HUES64 (cell line): Measurements from ENCODE around the gene FKBP9.

Experiments
- H3K27ac ChIP-seq: 2 replicates; pipeline ENCODE4 v1.7.0; 2013; ENCODE audit warnings: low read depth, low read length, inconsistent platforms
- H3K27me3 ChIP-seq: 2 replicates; pipeline ENCODE4 v1.6.1; 2013; ENCODE audit warnings: mild to moderate bottlenecking, low read length; ENCODE audit not compliant: insufficient read depth
- H3K36me3 ChIP-seq: 2 replicates; pipeline ENCODE4 v1.6.1; 2013; ENCODE audit warnings: mild to moderate bottlenecking, low read length; ENCODE audit not compliant: insufficient read depth
- H3K4me1 ChIP-seq: 2 replicates; pipeline ENCODE4 v1.6.1; 2013; ENCODE audit warnings: mild to moderate bottlenecking, low read length, moderate library complexity; ENCODE audit not compliant: insufficient read depth
- H3K4me3 ChIP-seq: 2 replicates; pipeline ENCODE4 v1.5.1; 2013; ENCODE audit warnings: mild to moderate bottlenecking, low read length, moderate library complexity
- H3K9ac ChIP-seq: 2 replicates; pipeline ENCODE4 v1.6.1; 2013; ENCODE audit warnings: mild to moderate bottlenecking, low read depth, low read length
- H3K9me3 ChIP-seq: 2 replicates; pipeline ENCODE4 v1.6.1; 2013; ENCODE audit warnings: low read depth, low read length; ENCODE audit not compliant: insufficient read depth
- WGBS: fragments of 150-250, 120-280 bp; methylation state at CpG from one replicate; pipeline ENCODE4 v1.1.7; 2013; ENCODE audit warnings: missing lambda C conversion rate; 5-methylcytosine and 5-hydroxymethylcytosine counted together

Gene FKBP9

DNA sequence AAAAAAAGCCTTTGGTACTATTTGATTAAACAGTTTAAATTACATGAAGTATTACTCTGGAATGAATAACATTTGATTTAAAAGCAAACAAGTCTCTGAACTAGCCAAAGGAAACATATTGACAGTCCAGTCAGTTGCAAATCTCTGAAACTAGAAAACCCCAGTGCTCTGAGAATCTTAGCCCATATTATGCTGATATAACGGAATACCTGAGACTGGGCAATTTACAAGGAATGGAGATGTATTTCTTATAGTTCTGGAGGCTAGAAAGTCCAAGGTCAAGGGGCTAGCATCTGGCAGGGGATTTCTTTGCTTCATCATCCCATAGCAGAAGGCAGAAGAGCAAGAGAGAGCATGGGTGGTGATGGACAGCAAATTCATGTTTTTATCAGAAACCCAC, 21.7 kb upstream of the FKBP9 start:
- Histone ChIP-seq H3K27ac (no peak overlapping the region), H3K4me3 (no peak overlapping the region), H3K36me3 (no peaks in the 10 kb centered on the region), H3K4me1 (no peaks in the 10 kb centered on the region), H3K9me3 (no peaks in the 10 kb centered on the region), H3K9ac (no peak overlapping the region), H3K27me3 (peaks cover 93% of the 10 kb centered on the region)
- WGBS, result 100% methylated on average over 1 of the region's 1 CpG

DNA sequence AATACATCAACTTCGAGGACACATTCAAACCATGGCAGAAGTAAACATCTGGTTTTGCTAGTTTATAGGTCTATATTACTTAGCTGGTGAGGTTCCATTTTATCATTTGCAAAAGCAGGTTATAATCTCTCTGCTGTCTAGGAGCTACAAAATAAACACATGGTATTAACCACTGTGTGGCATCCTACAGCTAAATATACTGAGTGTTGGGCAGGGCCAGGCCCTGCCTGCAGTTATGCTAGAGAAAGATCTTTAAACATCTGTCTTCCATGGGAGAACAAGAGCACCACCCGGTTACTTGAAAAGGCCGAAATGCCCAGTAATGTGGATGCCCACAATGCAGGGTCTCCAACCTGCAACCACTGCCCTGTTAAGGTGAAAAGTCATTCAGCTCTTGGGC, 20.6 kb upstream of the FKBP9 start:
- no peak overlapping the region for H3K4me3 ChIP-seq
- H3K9me3 ChIP-seq, result no peaks in the 10 kb centered on the region
- H3K4me1 ChIP-seq, result peaks cover 7% of the 10 kb centered on the region; the same call in 1 of the 2 replicates
- H3K36me3 ChIP-seq, result no peaks in the 10 kb centered on the region
- no peak overlapping the region for H3K9ac ChIP-seq
- over 99% methylated on average over 3 of the region's 3 CpGs for WGBS
- H3K27me3 ChIP-seq, result peaks cover 93% of the 10 kb centered on the region
- H3K27ac ChIP-seq, result no peak overlapping the region

DNA sequence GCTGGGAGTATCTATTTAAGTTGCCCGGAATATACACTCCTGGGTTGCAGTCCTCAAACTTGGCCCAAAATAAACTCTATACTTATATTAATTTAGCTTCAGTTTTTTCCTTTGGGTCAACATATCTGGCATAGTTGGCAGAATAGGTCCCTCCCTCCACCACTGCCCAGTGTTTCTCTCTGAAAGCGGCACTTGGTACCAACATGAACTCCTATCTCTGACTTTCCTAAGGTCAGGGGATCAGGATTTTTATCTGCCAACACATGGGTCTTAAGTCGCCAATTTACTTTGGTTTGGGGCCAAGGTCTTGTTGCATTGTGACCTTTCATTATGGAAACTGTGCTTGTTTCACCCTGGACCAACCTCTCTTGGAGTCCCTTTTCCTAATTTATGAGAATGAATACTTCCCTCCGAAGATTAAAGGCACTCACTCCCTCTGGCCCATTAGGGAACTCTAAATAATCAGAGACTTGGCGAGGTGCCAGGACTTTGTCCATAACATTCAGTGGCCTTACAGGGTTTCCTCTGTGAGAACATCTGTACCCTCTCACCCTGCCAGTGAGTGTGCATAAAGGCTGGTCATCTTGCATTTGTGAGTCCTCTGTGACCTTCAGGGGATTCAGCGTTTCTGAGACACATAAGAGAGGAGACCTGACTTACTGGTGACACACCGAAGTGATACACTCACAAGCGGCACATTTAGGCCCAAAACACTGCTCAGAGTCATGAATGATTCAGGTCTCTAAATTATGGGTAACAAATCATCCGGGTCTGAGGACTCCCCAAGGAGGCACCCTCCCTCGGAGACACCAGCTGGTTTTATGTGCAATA, 19.7 kb upstream of the FKBP9 start:
- Histone ChIP-seq H3K9ac (no peak overlapping the region), H3K4me1 (peaks cover 11% of the 10 kb centered on the region), H3K4me3 (no peak overlapping the region), H3K27me3 (peaks cover 94% of the 10 kb centered on the region), H3K9me3 (no peaks in the 10 kb centered on the region), H3K36me3 (no peaks in the 10 kb centered on the region), H3K27ac (no peak overlapping the region)
- 86% methylated on average over 10 of the region's 10 CpGs for WGBS

DNA sequence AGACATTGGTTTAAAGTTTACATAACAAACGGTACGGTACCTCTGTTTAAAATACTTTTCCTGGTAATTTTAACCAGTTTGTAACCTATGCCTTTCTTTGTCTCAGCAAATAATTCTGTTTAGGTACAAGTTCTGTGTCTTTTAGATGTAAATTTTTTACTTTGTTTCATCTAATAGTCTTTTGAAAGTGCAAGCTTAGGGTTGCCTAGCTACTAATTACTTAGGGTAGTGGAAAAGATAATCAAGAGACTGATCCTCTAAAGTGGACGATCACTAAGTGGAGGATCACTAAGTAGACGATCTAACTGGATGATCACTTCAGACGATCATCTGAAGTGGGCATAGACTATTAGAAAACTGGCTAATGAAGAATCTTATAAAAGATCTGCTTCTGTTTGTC, 16.1 kb upstream of the FKBP9 start:
- 8% methylated on average over 5 of the region's 5 CpGs for WGBS
- Histone ChIP-seq H3K27ac (peak overlapping the region; percentile 37; the same call in 1 of the 2 replicates), H3K9me3 (peaks cover 8% of the 10 kb centered on the region)

DNA sequence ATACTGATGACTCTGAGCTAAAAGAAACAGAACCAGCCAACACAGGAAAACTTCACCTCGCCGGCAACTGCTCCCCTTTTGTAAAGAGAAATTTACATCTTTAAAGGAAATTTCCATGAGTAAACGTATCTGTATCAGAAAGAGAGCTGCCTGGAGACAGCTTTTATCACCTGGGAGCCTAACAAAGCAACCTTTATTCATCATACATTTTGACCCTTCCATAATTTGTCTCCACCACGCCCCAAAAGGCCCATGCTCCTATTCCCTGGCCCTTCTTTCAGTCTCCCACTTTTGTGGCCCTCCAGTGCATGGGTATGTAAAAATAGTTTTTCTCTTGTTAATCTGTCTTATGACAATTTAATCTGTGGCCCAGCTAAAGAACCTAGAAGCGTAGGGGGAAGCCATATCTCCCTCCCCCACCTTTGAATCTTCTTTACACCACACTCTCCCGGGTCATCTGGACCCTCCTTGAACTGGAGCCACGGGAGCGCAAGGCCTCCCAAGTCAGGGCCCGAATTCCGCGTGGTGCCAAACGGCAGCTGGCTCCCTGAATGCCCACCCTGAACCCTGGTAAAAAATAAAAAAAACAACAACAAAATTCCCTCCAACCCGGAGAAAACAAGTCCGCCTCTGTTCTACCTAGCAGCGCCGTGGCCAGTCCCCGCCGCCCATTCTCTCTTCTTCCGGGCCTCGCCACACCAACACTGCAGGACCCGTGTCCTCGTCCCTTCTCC, 15.4 kb upstream of the FKBP9 start:
- Histone ChIP-seq H3K4me3 (peak overlapping the region; percentile 48), H3K9me3 (peaks cover 8% of the 10 kb centered on the region), H3K27me3 (peaks cover 98% of the 10 kb centered on the region), H3K9ac (0 out of 2 replicates have a peak overlapping the region, but pooled peaks have one; percentile 38), H3K27ac (peak overlapping the region; percentile 37; the same call in 1 of the 2 replicates), H3K36me3 (no peaks in the 10 kb centered on the region), H3K4me1 (peaks cover 11% of the 10 kb centered on the region)
- WGBS, result 1% methylated on average over 22 of the region's 22 CpGs

More for the DNA sequence above, 16.1 kb upstream of the FKBP9 start:
- Histone ChIP-seq H3K4me1 (peaks cover 11% of the 10 kb centered on the region), H3K4me3 (peak overlapping the region; percentile 48; the same call in 1 of the 2 replicates), H3K9ac (no peak overlapping the region), H3K36me3 (no peaks in the 10 kb centered on the region), H3K27me3 (peaks cover 100% of the 10 kb centered on the region)

DNA sequence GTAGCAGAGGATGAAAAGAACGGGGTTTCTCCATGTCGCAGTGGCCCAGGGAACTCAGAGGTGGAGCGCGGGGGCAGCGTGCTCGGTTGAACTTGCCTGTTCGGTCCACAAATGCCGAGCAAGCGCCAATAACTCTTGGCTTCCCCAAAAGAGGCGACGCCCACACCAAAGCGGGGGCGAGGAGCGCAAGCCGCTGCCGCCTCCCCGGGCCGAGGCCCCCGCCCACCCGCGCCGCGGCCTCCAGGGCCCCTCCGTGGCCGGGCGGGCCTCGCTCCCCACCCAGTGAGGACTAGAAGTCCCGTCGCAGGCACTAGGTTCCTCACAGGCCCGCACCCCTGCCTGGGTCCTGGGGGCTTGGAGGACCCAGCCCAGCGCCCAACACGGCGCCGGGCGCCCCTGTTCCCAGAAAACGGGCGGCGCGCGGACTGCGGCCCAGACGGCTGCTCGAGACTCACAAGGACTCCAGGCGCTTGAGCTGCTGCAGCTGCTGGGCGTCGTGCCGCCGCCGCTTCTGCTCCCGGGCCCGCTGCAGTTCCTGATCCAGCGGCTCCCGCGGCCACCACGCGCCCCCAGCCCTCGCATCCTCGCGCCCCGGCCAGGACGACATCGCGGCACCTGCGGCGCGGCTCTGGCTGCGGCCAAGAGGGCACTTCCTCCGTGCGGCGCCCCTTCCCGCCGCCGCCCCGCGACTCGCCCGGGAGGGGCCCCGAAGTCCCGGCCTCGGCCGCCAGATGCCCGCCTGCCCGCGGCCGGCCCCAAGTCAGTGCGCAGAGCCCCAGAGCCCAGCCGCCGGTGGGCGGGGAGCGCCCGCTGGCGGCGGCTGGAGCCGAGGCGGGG, 14.6 kb upstream of the FKBP9 start:
- Histone ChIP-seq H3K36me3 (no peaks in the 10 kb centered on the region), H3K9me3 (peaks cover 12% of the 10 kb centered on the region), H3K27me3 (peaks cover 96% of the 10 kb centered on the region), H3K4me3 (peak overlapping the region; percentile 48), H3K27ac (no peak overlapping the region), H3K9ac (peak overlapping the region; percentile 38; the same call in 1 of the 2 replicates), H3K4me1 (peaks cover 11% of the 10 kb centered on the region)
- under 1% methylated on average over 95 of the region's 95 CpGs for WGBS

DNA sequence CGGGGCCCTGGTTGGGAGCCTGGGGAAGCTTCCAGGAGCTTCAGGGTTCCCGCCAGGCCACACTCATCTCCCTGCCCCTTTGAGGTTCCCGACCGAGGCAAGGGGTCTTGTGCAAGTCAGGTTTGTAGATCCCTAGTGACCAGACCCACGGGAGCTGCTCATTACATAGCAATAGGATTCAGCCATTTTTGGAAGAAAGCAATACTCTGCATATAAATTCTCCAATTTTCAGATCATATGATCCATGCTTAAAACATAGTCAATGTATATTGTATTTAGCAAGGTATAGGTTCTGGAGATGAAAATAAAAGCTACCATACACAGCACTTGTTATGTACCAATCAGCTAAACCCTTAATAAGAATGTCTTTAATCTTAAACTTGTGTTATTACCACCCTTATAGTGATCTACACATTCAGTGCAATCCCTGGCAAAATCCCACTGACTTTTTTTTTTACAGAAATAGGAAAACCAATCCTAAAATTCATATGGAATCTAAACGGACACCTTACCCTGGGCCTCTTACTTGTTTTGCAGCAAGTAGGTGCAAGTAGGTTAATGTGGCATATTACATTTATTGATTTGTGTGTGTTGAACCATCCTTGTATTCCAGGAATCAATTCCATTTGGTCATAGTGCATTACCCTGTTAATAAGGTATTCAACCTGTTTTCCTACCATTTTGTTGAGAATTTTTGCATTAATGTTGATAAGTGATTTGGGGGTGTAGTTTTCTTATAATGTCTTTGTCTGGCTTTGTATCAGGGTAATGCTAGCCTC, 13.8 kb upstream of the FKBP9 start:
- no peak overlapping the region for H3K9ac ChIP-seq
- peaks cover 11% of the 10 kb centered on the region for H3K4me1 ChIP-seq
- no peaks in the 10 kb centered on the region for H3K36me3 ChIP-seq
- peak overlapping the region; percentile 48; the same call in 1 of the 2 replicates for H3K4me3 ChIP-seq
- peaks cover 18% of the 10 kb centered on the region for H3K9me3 ChIP-seq
- H3K27me3 ChIP-seq, result peaks cover 89% of the 10 kb centered on the region
- H3K27ac ChIP-seq, result no peak overlapping the region
- 15% methylated on average over 6 of the region's 6 CpGs for WGBS

DNA sequence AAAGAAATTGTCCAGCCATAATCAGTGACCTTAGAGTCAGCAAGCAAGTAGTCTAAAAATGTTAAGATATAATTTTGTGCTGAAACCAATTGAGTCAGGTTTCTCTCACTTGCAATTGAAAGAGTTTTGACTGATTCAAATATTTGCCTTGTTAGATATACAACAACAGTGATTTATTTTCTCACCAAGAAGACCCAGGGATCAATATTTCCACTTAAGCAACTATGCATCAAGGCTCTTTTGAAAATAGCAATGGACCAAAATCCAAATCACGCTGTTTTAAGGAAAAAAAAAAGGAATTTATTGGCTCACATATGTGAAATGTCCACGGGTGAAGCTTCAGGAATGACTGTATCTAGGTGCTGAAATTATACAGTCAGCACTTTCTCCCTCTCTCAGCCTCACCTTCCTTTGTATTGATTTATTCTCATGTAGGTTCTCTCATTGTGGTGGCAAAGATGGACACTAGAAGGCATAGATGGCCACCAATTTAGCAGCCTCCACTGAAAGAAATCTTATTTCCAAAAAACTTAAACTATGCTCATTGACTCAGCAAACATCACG, 9.7 kb upstream of the FKBP9 start:
- Histone ChIP-seq H3K9me3 (peaks cover 25% of the 10 kb centered on the region), H3K27ac (no peak overlapping the region), H3K4me1 (no peaks in the 10 kb centered on the region), H3K9ac (no peak overlapping the region), H3K4me3 (no peak overlapping the region), H3K27me3 (peaks cover 66% of the 10 kb centered on the region), H3K36me3 (no peaks in the 10 kb centered on the region)
- 87% methylated on average over 2 of the region's 3 CpGs for WGBS

DNA sequence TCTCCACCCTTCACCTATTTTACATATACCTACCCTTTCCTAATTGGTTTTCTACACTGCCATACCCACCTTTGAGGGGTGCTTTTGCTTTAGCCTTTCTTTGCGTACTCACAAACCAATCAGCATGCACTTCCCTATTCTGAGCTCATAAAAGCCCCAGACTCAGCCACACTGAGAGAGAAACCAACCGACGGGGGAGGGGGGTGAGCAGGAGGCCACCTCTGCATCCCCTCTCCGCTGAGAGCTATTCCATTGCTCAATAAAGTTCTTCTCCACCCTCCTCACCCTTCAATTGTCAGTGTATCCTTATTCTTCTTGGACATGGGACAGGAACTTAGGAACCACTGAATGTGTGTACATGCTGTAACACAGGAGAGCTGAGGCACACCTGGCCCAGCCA, 9.0 kb upstream of the FKBP9 start:
- no peak overlapping the region for H3K9ac ChIP-seq

DNA sequence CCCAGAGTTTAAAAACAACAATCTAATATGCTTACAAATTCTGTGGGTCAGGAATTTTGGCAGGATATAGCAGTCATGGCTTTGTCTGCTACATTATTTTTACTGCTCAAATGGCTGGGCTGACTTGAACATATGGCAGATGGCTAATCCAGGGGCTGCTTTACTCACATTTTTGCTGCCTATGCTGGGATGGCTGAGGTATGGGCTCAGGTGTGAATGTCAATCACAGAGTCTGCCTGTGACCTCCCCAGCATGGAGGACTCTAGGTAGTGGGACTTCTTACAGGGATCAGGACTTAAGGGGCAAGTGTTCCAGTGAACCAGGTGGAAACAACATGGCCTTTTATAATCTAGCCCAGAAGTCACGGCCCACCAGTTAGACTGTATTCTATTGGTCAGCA, 4.4 kb upstream of the FKBP9 start:
- Histone ChIP-seq H3K36me3 (no peaks in the 10 kb centered on the region), H3K9me3 (peaks cover 11% of the 10 kb centered on the region), H3K27me3 (peaks cover 52% of the 10 kb centered on the region), H3K4me3 (no peak overlapping the region), H3K9ac (no peak overlapping the region), H3K4me1 (no peaks in the 10 kb centered on the region), H3K27ac (no peak overlapping the region)
- WGBS, result 87% methylated on average over 1 of the region's 1 CpG

More for the DNA sequence above, 9.0 kb upstream of the FKBP9 start:
- peaks cover 24% of the 10 kb centered on the region for H3K9me3 ChIP-seq
- H3K4me3 ChIP-seq, result no peak overlapping the region
- H3K27ac ChIP-seq, result no peak overlapping the region
- 84% methylated on average over 4 of the region's 4 CpGs for WGBS
- H3K4me1 ChIP-seq, result no peaks in the 10 kb centered on the region
- H3K36me3 ChIP-seq, result no peaks in the 10 kb centered on the region
- peaks cover 66% of the 10 kb centered on the region for H3K27me3 ChIP-seq
